Inflammatory macrophage treated with lipopolysaccharide for 4 hours (primary cell): Measurements from ENCODE around the gene STUM.

Experiments
- DNase-seq: peaks from one replicate; pipeline ENCODE4 v3.0.0-alpha.2; 2020

Gene STUM

GRCh38 chr1:226563666-226564065 is 15.1 kb downstream of the STUM start:
- no peak for DNase-seq

- no peak for DNase-seq
These were observed 16.9 kb downstream of the STUM start for GRCh38 chr1:226565476-226565875.

DNA sequence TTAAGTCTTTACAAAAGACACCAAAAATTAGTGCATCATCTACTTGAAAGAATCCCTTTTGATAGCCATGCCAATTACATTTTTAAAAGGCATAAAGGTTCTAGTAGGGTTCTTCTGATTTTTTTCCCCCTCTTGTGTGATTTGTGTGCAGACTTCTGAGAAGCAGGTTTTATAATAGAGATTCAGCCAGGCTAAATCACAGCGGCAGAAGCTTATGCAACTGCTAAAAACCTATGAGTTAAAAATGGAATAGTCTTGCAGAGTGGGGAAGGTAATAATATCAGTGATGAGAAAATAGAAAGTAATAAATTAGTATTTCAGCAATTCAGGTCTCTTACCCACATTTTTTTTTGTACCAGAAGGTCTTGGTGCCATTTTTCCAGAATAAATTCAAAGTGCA is 17.7 kb downstream of the STUM start:
- DNase-seq, result no peak

GRCh38 chr1:226566760-226567159 is 18.2 kb downstream of the STUM start:
- no peak for DNase-seq

DNA sequence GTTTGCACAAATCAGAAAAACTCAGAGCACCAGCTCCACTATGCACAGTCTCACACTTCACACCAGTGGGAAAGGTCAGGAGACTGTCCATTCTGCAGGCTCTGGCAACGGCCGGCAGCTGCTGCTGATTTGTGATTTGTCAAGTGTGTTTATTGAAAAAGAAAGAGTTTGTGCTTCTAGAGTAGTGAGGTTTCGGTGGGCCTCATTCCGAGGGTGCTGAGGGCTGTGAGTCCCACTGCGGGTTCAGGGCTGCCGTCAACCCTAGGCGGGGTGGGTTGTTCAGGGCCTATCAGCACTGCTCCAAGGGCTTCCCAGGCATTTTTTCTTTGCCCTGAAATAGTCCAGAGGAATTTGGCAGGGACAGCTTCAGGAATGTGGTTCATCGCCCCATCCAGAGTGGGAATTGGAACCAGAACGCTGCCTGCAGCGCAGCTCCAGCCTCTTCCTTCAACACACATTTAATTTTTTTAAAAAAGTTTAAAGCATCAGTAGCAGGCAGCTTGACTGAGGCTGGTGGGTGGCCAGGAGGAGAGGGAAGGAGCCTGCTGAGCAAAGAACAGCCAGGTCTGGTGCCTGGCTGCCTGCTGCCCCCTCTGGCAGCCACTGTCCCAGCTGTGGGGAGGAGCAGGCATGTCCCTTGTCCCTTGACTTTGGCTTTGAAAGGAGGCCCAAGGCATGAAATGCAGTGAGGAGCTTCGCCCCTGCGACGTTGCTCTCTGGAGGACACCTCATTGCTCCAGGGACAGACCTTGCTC is 19.7 kb downstream of the STUM start:
- DNase-seq, result no peak

GRCh38 chr1:226568975-226569741 is 20.6 kb downstream of the STUM start:
- no peak for DNase-seq

DNA sequence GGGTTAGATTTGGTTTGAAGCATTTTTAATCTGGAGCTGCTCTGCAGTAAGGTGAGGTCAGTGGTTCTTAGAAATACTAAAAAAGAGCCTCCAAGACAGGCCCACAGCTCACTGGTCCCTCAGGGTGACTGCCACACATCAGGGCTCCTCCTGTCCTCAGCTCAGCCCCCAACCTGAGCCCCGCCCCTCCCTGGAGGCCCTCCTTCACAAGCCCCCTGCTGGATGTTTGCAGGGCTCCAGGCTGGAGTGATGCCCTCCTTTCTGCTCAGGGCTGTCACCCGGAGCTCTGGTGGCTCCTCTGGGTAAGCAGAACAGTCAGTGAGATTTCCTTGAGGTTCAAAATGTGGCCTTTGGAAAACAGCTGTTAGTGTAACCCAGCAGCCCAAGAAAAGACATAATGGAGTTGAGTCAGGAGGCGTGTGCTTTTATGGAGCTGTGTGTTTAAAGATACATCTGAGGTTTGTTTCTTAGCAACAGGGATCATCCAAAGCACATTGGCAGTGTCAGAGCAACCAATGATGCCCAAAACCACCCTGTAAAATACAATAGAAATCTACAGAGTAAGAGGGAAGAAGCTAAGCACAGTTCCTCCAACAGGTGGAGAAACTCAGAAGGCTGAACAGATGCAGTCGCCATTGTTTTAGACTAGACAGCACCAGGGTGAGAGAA is 21.4 kb downstream of the STUM start:
- no peak for DNase-seq

DNA sequence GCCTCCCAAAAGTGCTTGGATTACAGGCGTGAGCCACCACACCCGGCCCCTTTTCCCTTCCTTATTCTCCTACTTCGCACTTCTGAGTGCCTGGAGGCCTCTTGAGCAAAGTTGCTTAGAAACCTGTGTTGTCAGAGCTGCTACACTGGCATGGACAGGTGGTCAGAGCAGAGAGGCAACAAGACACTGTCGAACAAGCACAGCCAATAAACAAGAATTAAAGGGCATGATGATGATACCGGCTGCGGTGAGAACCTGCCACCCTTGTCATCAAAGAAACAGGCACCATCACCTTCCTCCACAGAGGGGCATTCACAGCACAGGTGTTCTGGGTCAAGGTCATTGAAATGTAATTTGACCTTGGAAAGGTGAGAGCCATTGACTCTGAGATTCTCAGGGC is 23.3 kb downstream of the STUM start:
- no peak for DNase-seq

- no peak for DNase-seq
These were observed 23.8 kb downstream of the STUM start for GRCh38 chr1:226572325-226572726.

GRCh38 chr1:226574044-226574443 is 25.5 kb downstream of the STUM start:
- no peak for DNase-seq

DNA sequence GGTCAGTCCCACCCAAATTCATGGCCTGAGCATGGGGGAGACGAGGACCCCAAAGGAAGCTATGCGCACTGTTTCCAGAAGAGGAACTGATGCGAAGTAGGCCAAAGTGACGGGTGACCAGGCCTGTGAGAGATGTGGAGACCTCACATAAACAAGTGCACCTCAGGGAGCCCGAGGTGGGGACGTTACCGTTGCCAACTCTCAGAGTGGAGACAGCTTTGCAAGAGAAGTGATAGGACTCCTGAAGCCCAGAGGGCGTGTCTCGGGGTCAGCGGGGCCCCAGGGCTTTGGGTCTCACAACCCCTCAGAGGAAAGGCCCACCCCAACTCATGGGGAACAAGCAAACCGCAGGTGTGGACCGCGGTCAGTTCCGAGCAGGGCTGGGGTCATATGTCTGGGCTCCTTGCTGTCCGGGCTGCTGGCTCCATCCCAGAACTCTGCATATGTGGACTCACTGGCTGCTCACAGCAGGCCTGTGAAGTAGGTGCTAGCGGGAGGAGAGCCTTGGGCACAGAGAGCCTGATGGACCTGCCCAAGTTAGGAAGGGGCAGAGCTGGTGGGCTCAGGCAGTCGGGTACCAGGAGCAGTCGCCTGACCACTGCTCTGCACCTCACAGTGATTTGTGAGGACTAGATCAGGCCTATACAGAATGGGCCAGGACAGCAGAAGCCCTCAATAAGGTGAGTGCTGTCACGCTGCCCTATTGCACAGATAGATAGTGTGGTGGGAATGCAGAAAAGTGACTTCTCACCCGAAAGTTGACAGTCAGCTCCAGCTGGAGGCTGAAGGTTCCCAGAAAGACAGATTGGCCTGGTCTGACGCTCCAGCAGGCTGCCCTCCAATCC is 26.2 kb downstream of the STUM start:
- no peak for DNase-seq

DNA sequence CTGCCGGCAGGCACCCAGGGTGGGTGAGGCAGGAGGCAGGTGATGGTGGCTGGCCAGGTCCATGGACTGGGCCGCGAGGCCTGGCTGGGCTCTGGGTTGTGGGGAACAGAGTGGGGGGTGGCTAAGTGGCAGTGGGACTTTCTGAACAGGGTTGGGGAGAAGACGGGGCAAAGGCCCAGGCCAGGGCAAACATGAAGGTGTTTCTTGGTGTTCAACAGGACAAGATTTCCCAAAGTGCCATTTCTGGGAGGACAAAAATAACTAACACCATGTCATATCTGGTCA is 26.8 kb downstream of the STUM start:
- no peak for DNase-seq

DNA sequence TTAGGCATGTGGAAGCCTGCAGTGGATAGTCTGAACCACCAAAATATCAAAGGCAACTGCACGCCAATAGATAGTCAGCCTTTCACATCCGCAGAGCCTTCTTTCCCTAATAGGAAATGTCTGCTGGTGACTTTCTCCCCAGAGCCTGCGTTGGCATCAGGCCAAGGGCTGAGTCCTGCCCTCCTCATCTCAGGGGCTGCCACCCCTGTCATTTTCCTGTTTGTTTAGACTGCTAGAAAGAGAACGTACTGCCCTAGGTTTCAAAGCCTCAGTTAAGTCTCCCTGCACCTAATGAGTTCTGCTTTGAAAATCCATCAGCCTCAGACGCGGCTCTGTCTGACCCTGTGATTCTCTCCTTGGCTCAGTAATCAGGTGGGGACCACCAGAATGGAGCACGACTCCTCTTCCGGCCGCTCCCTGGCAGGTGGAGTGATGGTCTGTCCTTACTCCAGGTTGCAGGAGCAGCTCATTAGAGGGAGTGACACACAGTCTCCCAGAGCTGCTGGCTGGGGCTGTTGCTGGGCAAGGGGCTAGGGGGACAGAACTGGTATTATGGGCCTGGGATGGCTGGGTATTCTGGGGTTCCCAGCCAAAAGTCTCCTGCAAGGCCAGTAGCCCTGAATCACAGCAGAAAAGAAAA is 27.3 kb downstream of the STUM start:
- DNase-seq, result no peak

DNA sequence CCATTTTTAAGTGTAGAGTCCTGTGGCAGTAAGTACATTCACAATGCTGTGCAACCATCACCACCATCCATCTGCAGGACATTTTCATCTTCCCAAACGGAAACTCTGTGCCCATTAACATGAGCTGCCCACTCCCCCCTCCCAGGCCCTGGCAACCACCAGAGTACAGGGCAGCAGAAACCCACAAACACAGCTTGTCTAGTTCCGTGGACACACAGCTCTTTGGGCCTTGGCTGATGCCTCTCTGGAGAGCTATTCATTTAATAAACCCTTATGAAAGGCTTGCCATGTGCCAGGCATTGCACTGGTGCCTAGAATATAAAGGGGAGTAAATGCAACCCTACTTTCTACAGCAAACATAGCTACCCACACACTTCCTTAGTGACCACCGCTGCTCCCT is 28.0 kb downstream of the STUM start:
- no peak for DNase-seq

DNA sequence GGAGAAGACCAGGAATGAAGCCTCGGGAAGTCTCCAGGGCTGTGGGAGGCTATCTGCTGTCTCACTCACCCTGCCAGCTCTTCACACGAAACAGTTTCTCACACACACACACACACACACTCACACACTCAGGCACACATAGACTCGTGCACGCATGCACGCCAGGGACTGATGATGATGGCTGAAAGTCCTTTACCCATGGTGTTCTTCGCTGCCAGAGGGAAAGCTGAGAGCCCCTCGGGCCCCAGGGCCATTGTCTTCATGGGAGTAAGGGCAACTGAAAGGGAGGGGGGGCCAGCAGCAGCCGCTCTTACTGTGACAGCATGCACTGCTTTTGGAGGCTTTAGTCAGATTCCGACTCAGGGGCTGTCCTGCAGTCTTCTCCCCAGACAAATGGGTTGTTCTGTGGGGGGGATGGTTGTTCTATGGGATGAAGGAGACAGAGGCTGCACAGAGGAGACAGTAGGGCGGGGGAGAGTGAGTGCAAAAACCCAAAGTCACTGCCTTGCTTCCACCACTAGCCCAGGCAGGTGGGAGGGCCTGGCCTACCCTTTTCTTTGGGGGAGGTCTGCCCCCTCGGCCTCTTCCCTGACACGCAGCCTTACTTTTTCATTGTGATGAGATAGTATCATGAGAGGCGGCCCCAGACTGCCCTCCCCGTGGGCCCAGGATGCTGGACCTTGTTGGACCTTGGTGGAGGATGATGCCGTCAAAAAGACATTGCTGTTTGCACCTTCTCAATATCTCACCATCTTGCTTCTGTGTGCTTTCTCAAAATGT is 29.0 kb downstream of the STUM start:
- no peak for DNase-seq

GRCh38 chr1:226578946-226579578 is 30.5 kb downstream of the STUM start:
- DNase-seq, result no peak

- DNase-seq, result no peak
These were observed 31.3 kb downstream of the STUM start for GRCh38 chr1:226579781-226580323.

DNA sequence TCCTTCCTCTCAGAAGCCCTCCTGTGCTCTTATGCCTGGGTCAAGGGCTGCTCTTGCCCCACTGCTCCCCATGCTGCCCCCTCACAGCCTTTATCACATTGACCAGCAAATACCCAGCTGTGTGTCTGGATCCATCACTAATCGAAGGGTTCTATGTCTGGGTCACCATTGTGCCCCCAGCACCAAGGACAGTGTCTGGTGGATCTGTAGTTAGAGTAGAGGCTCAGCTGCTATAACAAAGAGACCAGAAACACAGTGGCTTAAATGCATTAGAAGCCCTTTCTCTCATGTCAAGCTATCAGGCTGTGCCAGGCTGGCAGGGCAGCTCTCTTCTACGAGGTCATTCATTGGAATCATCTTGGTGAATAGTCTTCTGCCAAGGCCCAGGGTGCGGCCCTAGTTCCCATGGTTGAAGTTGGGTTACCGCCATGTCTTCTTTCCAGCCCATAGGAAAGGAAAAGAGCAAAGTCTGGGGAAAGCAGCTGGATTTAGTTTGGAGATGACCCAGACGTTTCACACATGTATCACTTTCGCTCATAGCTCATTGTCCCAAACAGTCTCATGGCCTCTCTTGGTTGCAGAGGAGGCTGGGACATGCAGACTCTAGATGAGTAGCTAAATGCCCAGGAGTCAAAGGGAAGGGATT is 32.2 kb downstream of the STUM start:
- no peak for DNase-seq

DNA sequence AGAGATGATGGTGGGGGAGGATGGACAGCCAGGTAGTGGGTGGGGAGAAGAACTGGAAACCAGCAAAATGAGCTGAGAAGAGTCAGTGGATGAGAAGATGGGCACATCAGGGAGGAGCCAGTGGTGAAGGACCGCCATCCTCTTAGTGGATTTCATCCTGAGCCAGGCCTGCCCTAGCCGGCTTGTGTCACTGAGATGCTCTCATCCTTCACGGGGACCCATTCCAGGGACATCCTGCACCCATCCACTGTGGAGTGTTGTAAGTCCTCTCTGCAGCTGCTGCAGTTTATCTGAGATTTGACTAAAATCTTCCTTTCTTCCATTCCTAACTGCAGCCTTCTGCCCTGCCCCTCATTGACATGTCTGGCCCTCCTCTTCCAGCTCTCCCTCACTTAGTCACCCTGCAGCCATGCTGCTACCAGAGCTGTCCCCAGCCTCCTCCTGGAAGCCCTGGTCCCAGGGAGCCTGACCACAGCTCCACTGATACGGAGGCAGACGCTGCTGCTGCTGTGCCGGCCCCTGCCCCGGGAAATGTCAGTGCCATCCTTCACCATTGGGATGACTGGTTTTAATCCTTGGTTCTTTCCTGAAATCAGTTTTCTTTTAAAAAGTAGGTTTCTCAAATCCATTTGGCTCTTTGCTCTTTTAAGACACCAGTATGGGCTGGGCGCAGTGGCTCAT is 33.2 kb downstream of the STUM start:
- no peak for DNase-seq

DNA sequence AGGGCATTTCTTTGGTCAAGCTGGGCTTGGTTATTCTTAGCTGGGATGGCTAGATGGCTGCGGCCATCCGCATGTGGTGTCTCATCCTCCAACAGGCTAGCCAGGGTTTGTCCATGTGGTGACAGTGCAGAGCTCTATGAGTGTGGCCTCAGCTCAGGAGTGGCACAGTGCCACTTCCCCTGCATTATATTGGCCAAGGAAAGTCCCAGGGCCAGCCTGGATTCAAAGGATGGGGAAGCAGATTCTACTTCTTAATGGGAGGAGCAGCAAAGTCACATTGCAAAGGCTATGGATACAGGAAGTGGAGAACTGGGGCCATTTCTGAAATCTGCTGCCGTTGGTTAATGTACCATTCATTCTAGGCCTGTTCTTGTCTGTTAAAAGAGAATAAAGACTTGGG is 34.4 kb downstream of the STUM start:
- DNase-seq, result peak; percentile 44
